Glutamatergic neuron (in vitro differentiated cells): ENCODE measurements around the gene PDK2. TPM values are rescaled to one million over a fixed set of nuclear protein-coding genes. Genes with fewer than 3 reads are reported as not detected.

Experiments
- DNase-seq: peaks from one replicate; pipeline ENCODE4 v3.0.0; 2022
- H3K27ac Mint-ChIP-seq: one replicate; pipeline ENCODE4 v1.8.0; 2020; ENCODE audit warnings: mild to moderate bottlenecking, mixed read lengths, inconsistent platforms; ENCODE audit not compliant: unreplicated experiment
- H3K27me3 Mint-ChIP-seq: one replicate; pipeline ENCODE4 v1.8.0; 2020; ENCODE audit warnings: mild to moderate bottlenecking, moderate library complexity, mixed read lengths, inconsistent platforms; ENCODE audit not compliant: unreplicated experiment
- H3K36me3 Mint-ChIP-seq: one replicate; pipeline ENCODE4 v1.8.0; 2020; ENCODE audit warnings: mild to moderate bottlenecking, mixed read lengths, inconsistent platforms; ENCODE audit not compliant: unreplicated experiment
- H3K4me1 Mint-ChIP-seq: one replicate; pipeline ENCODE4 v1.8.0; 2020; ENCODE audit warnings: mild to moderate bottlenecking, low read depth, mixed read lengths, inconsistent platforms; ENCODE audit not compliant: unreplicated experiment
- H3K4me3 Mint-ChIP-seq: one replicate; pipeline ENCODE4 v1.8.0; 2020; ENCODE audit warnings: mild to moderate bottlenecking, mixed read lengths, inconsistent platforms; ENCODE audit not compliant: unreplicated experiment
- H3K9me3 Mint-ChIP-seq: one replicate; pipeline ENCODE4 v1.8.0; 2020; ENCODE audit warnings: mild to moderate bottlenecking, moderate library complexity, mixed read lengths, inconsistent platforms; ENCODE audit not compliant: unreplicated experiment
- total RNA-seq: library from RNA; stranded (reverse); fragmentation: NEBNext Ultra II Directional; extraction: Animal tissue kit (Norgen Biotek cat#: 25700); gene quantifications from one replicate; pipeline ENCODE4 v1.2.1, GENCODE V29; 2021; ENCODE audit not compliant: unreplicated experiment
- TF ChIP-seq, protein P1 (sequence below): fragments of 200-600 bp; sonication (generic); IDR thresholded peaks from one replicate; pipeline ENCODE4 v1.5.0; 2021; ENCODE audit not compliant: partially characterized antibody, unreplicated experiment

Gene PDK2
- total RNA-seq, 1 donor from 2014 or later: 36.9 TPM

DNA sequence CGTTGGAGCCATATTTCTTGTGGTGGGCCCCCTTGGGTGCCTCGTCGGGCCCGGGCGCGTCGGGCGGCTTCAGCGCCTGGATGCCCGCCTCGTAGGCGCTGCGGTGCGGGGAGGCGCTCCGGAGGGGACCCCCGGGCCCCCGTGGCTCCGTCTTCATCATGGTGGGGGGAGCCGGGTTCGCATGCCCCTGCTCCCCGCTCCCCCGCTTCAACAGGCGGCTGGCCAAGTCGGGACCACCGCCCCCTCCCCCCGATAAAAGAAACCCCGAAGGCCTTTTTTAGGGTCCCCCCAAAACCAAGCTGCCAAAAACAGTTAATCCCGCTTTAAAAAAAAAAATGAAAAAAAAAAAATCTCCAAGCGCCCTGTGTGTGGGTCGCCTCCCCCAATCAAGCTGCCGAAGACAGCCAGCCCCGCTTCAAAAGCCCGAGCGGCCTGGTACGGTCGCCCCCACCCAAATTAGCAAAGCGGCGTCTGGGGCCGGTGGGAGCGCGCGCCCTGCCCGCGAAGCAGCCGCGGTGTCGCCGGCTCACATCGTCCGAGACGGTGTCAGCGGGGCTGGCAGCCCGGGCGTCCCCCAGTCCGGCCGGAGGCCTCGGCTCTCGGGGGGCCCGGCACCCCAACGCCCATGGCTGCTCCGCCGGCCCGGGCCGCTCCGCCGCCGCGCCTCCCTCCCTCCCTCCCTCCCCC is 55.3 kb downstream of the PDK2 start, which contains the start of gene PPP1R9B:
PPP1R9B (minus strand) TSS at position 324 of the 687 bp plus-strand sequence; CDS start at position 160, 164 bp downstream.
- peak; percentile 44 for DNase-seq
- H3K36me3 Mint-ChIP-seq: no peaks in the 10 kb centered on the region
- H3K27me3 Mint-ChIP-seq: peaks cover 6% of the 10 kb centered on the region
- H3K4me3 Mint-ChIP-seq: peak within 1 kb of the TSS; percentile 95
- peak within 1 kb of the TSS; percentile 92 for H3K27ac Mint-ChIP-seq
- H3K4me1 Mint-ChIP-seq: peaks cover 20% of the 10 kb centered on the region
- H3K9me3 Mint-ChIP-seq: peaks cover 9% of the 10 kb centered on the region
- TF ChIP-seq, protein P1, sequence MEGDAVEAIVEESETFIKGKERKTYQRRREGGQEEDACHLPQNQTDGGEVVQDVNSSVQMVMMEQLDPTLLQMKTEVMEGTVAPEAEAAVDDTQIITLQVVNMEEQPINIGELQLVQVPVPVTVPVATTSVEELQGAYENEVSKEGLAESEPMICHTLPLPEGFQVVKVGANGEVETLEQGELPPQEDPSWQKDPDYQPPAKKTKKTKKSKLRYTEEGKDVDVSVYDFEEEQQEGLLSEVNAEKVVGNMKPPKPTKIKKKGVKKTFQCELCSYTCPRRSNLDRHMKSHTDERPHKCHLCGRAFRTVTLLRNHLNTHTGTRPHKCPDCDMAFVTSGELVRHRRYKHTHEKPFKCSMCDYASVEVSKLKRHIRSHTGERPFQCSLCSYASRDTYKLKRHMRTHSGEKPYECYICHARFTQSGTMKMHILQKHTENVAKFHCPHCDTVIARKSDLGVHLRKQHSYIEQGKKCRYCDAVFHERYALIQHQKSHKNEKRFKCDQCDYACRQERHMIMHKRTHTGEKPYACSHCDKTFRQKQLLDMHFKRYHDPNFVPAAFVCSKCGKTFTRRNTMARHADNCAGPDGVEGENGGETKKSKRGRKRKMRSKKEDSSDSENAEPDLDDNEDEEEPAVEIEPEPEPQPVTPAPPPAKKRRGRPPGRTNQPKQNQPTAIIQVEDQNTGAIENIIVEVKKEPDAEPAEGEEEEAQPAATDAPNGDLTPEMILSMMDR: no peak

DNA sequence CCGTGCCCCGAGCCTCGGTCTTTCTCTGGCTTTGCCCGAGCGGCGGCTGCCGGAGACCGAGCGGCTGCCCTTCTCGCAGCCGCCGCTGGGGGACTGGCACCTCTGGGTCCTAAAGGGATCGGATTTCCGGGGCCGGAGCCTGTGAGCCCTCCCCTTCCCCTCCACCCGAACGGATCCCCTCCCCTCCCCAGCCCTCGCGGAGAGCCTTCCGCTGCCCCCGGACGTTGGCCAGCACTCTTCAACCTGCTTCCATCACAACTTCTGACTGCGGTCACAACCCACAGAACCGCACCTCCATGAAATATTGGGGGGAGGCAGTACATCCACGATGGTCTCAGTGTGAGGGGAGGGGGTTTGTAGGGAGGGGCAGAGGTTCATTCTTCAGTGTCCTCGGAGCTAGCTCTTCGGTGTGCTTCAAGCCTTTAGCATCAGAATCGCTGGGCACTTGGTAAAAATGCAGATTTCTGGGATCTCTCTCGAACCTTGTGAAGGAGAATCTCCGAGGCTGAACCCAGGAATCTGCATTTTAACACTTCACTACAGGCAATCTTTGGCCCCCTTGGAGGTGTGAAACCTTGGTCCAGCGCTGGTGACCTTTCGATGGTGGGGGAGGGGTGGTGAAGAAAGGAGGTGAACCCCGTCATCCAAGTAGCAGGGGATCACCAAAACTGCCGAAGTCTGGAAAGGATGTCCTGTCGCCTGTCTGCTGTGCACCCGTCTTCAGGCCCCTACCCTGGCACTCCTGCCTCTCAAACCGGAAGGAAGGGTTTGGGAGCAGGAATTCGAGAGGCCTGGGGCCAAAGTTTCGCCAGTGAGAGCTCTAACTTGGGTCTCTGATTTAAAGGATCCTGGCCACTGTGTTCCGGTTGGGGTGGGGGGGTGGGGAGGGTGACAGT is 56.1 kb downstream of the PDK2 start:
- H3K9me3 Mint-ChIP-seq: peaks cover 9% of the 10 kb centered on the region
- peaks cover 17% of the 10 kb centered on the region for H3K4me1 Mint-ChIP-seq
- TF ChIP-seq, protein P1: peak; percentile 78
- DNase-seq: peak; percentile 95
- H3K4me3 Mint-ChIP-seq: peak overlapping the region; percentile 91
- peak overlapping the region; percentile 92 for H3K27ac Mint-ChIP-seq
- peaks cover 6% of the 10 kb centered on the region for H3K27me3 Mint-ChIP-seq
- H3K36me3 Mint-ChIP-seq: no peaks in the 10 kb centered on the region

DNA sequence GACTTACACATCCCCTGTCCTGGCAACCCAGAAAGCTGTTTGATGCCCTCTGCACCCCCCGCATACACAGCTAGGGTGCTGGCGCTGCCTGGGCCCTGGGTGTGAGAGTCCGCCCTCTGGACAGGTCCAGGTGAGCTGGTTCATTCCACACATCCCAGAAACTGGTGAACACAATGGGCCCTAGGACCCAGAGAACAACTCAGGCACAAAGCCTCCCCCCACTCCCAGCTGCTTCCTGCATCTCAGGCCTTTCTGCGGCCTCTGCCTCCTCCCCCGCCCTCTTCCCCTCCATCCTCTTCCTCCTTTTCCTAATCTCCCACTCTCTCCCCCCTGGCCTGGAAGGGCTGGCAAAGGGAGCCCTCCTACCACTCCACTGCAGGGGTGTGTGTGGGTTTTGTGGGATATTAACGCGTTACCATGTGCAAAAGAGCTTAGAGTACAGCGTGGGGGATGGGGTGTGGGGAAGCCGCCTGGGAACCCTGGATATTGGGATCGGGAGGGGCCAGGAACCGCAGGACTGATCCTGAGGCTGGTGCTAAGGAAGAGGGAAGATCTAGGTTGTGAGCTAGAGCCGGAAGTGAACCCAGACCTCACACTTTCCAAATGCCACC is 56.9 kb downstream of the PDK2 start:
- TF ChIP-seq, protein P1: no peak
- Mint-ChIP-seq H3K27ac (peak overlapping the region; percentile 97), H3K36me3 (no peaks in the 10 kb centered on the region), H3K4me3 (peak overlapping the region; percentile 91), H3K9me3 (peaks cover 7% of the 10 kb centered on the region), H3K4me1 (peaks cover 10% of the 10 kb centered on the region), H3K27me3 (peaks cover 6% of the 10 kb centered on the region)
- DNase-seq: peak; percentile 76

DNA sequence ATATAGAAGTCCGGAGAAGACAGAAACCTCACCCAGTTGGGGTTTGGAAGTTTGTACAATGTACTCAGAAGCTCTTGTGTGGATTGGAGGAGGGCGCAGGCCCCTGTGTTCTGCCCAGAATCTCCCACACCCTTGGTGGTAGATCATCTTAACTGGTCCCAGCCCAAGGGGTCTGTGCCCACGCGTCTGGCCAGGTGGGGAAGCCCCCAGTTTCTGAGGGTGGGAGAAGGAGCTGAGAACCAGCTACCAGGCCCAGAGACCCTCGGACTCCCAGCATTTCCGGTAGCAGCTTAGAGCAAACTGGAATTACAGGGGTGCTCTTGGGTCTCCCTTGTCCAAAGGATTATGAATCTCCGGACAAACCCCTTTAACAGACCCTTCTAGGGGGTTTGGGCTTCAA is 57.6 kb downstream of the PDK2 start:
- peaks cover 3% of the 10 kb centered on the region for H3K4me1 Mint-ChIP-seq
- H3K36me3 Mint-ChIP-seq: no peaks in the 10 kb centered on the region
- H3K27ac Mint-ChIP-seq: peak overlapping the region; percentile 97
- TF ChIP-seq, protein P1: no peak
- no peak for DNase-seq
- peaks cover 6% of the 10 kb centered on the region for H3K9me3 Mint-ChIP-seq
- peak overlapping the region; percentile 91 for H3K4me3 Mint-ChIP-seq
- peaks cover 5% of the 10 kb centered on the region for H3K27me3 Mint-ChIP-seq
